HEK293T (cell line): ENCODE data around the gene STAC2.

Source experiments
- ARNT ChIP-seq: fragments of 450-650 bp; IDR thresholded peaks from 2 replicates; pipeline ENCODE4 v1.6.1; 2017; ENCODE audit warnings: mild to moderate bottlenecking
- FOXA1 ChIP-seq: fragments of 450-650 bp; IDR thresholded peaks from 2 replicates; pipeline ENCODE4 v1.6.1; 2016; ENCODE audit warnings: mild to moderate bottlenecking
- FOXK2 ChIP-seq: fragments of 450-650 bp; IDR thresholded peaks from 2 replicates; pipeline ENCODE4 v1.6.1; 2016; ENCODE audit warnings: mild to moderate bottlenecking
- HDGF ChIP-seq: fragments of 450-650 bp; IDR thresholded peaks from 2 replicates; pipeline ENCODE4 v1.6.1; 2017; ENCODE audit warnings: antibody characterized with exemption, borderline replicate concordance
- NFRKB ChIP-seq: fragments of 450-650 bp; IDR thresholded peaks from 2 replicates; pipeline ENCODE4 v1.6.1; 2016; ENCODE audit warnings: mild to moderate bottlenecking, moderate library complexity
- PKNOX1 ChIP-seq: fragments of 450-650 bp; IDR thresholded peaks from 2 replicates; pipeline ENCODE4 v1.6.1; 2016
- SP1 ChIP-seq: fragments of 450-650 bp; IDR thresholded peaks from 2 replicates; pipeline ENCODE4 v1.6.1; 2017
- SUZ12 ChIP-seq: fragments of 450-650 bp; IDR thresholded peaks from 2 replicates; pipeline ENCODE4 v1.6.1; 2016; ENCODE audit warnings: mild to moderate bottlenecking
- TARDBP ChIP-seq: fragments of 450-650 bp; IDR thresholded peaks from 2 replicates; pipeline ENCODE4 v1.6.1; 2016
- ZNF384 ChIP-seq: fragments of 450-650 bp; IDR thresholded peaks from 2 replicates; pipeline ENCODE4 v1.6.1; 2016

DNA sequence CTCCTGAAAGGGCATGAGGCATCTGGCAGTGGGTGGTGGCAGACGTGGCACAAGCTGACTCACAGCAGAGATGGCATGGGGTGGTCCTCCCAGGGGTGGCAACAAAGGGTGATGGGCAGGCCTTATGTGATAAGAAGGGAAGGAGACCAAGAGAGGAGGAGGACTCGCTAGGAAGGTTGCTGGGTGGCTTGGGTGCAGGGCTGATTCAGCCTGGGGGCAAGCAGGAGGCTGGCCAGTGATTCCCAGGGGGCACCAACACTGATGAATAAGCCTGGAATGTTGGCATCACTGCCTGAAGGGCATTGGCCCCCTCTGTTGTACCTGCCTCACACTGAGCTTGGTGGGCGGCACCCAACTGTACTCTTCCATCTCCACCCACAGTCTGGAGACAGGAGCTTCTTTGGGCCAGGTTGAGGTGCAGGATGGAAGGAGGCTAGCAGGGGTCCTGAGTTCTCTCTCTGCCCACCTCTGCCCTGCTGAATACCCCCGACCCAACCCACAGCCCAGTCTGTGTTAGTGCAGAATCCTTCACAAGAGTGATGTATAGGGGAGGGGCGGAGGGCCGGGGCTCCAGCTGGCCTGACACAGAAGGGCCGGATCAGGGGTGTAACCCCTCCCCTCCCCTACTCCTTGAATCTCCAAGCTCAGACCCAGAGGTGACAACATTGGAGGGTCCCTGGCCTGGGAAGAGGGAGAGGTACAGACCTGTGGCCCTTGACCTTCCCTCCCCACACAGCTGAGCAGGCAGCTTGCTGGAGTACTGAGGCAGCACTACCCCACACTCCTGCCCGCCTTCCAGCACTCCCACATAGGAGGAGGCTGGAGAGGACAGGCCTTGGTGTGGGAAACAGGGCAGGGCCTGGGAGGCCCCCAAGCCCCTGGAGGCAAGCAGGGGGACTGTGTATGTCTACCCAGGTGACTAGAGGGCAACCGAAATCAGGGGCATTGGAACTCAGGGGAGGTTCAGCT lies 2.6 kb downstream of the STAC2 start:
- no peak for TF ChIP-seq HDGF
- TF ChIP-seq SUZ12: no peak
- TF ChIP-seq SP1: no peak
- TF ChIP-seq FOXA1: no peak
- TF ChIP-seq PKNOX1: no peak
- TF ChIP-seq ZNF384: no peak
- TF ChIP-seq ARNT: no peak
- TF ChIP-seq NFRKB: no peak
- TF ChIP-seq FOXK2: no peak
- no peak for TF ChIP-seq TARDBP
